ENCODE results near the gene GPSM1. TPM values are rescaled to one million over a fixed set of nuclear protein-coding genes. Genes with fewer than 3 reads are reported as not detected.

GPSM1 gene
- total and polyA plus RNA-seq, 2 experiments from 2014 or later = 58.5 to 116 TPM

DNA sequence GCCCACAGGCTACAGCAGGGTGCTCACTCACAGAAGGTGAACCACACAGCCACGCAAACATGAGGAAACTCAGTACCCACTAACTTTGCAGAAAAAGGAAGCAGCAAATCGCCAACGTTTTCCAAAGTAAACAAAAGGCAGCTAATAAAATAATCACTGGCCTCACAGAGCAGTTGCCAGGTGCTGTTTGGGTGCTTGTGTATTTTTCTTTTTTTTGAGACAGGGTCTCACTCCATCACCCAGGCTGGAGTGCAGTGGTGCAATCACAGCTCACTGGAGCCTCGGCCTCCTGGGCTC, 68.8 kb downstream of the GPSM1 start:
- DNase-seq (ENCODE audit: low read depth in 1 of 2, low spot score in 1 of 2) = no peak
- no peak overlapping the region for H3K27ac ChIP-seq
- peaks cover 21% of the 10 kb centered on the region for H3K36me3 ChIP-seq
- no peak overlapping the region for H3K4me3 ChIP-seq
- H3K9me3 ChIP-seq (ENCODE audit: low read depth) = no peaks in the 10 kb centered on the region
- TF ChIP-seq CTCF (IDR thresholded peaks at IDR 0.05; ENCODE audit: low read depth, low read length) = no peak
- H3K27me3 ChIP-seq = no peaks in the 10 kb centered on the region
- no peaks in the 10 kb centered on the region for H3K4me1 ChIP-seq (ENCODE audit: low read depth)

DNA sequence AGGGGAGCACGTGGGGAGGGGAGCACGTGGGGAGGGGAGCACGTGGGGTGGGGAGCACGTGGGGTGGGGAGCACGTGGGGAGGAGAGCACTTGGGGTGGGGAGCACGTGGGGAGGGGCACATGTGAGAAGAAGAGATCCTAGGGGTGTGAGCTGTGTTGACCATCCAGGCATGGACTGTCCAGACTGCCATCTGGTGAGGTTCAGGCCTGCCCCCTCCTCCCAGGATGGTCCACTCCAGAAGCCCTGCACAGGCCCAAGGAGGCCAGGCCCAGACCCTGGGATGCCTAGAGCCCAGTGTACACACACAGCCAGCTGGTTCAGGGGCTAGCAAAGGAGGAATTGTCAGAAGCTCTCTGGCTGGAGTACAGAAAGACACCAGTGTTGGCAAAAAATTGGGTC, 70.3 kb downstream of the GPSM1 start:
- no peaks in the 10 kb centered on the region for H3K27me3 ChIP-seq
- H3K36me3 ChIP-seq = peaks cover 16% of the 10 kb centered on the region
- H3K9me3 ChIP-seq (ENCODE audit: low read depth) = no peaks in the 10 kb centered on the region
- H3K4me1 ChIP-seq (ENCODE audit: low read depth) = no peaks in the 10 kb centered on the region
- no peak for TF ChIP-seq CTCF (IDR thresholded peaks at IDR 0.05; ENCODE audit: low read depth, low read length)
- H3K27ac ChIP-seq = no peak overlapping the region
- no peak overlapping the region for H3K4me3 ChIP-seq
- no peak for DNase-seq (ENCODE audit: low read depth in 1 of 2, low spot score in 1 of 2)

GRCh38 chr9:136398286-136398685, 70.9 kb downstream of the GPSM1 start:
- Histone ChIP-seq H3K4me1 (ENCODE audit: low read depth) (no peaks in the 10 kb centered on the region), H3K9me3 (ENCODE audit: low read depth) (no peaks in the 10 kb centered on the region), H3K4me3 (no peak overlapping the region), H3K27ac (no peak overlapping the region), H3K36me3 (peaks cover 16% of the 10 kb centered on the region), H3K27me3 (no peaks in the 10 kb centered on the region)
- DNase-seq (ENCODE audit: low read depth in 1 of 2, low spot score in 1 of 2) = no peak
- TF ChIP-seq CTCF (IDR thresholded peaks at IDR 0.05; ENCODE audit: low read depth, low read length) = no peak

DNA sequence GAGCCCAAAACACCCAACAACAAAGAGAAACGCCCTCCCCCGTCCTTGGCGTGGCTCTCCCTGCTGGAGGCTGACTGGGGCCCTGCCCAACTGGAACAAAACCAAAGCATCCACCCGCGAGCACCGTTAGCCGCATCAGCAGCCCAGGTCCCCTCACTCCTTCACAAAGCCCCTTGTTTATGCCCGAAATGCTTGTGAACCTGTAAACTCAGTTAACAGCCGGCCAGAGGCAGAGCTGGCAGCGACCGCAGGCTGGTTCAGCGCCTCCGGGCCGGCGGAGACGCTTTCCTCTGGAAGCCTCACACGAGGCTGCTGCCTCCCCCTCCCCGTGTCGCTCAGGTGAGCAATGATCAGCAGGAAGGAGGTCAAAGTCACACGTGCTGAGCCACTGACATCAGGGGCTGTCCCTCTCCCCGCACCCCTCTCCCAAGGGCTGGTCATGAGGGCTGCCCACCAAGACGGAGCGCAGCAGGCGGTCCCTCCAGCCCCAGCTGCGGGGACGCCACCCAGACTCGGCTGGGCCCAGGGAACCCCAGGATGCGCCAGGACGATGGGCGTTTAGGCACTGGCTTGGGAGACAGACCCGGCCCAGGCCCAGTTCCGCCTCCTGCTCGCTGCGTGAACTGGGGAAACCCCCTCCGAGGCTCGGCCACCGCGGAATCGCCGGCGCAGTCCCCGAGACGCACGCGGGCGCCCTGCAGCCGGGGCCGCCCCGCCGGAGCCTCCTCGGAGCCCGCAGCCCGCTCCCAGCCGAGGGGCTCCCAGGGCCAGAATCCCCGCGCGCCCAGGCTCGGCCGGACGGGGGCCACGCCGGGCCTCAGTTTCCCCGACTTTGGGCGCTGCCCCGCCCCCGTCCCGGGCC, 72.1 kb downstream of the GPSM1 start:
- peak overlapping the region; percentile 95 for H3K4me3 ChIP-seq
- H3K27me3 ChIP-seq = no peaks in the 10 kb centered on the region
- peaks cover 8% of the 10 kb centered on the region for H3K36me3 ChIP-seq
- no peaks in the 10 kb centered on the region for H3K9me3 ChIP-seq (ENCODE audit: low read depth)
- TF ChIP-seq CTCF (IDR thresholded peaks at IDR 0.05; ENCODE audit: low read depth, low read length) = no peak
- H3K4me1 ChIP-seq (ENCODE audit: low read depth) = no peaks in the 10 kb centered on the region
- H3K27ac ChIP-seq = no peak overlapping the region
- DNase-seq (ENCODE audit: low read depth in 1 of 2, low spot score in 1 of 2) = peak; percentile 14 to 33

- peak; percentile 89 to 94 for DNase-seq (ENCODE audit: low read depth in 1 of 2, low spot score in 1 of 2)
- H3K4me3 ChIP-seq = peak within 1 kb of the TSS; percentile 95
Measured at GRCh38 chr9:136400038-136400834, 72.9 kb downstream of the GPSM1 start, which contains the start of gene SNAPC4. TSS of gene SNAPC4 (minus strand) at chr9:136400170. CDS start at chr9:136398428, 1,742 bp downstream.

More at GRCh38 chr9:136400038-136400834, 72.9 kb downstream of the GPSM1 start, which contains the start of gene SNAPC4:
- no peaks in the 10 kb centered on the region for H3K27me3 ChIP-seq
- H3K9me3 ChIP-seq (ENCODE audit: low read depth) = no peaks in the 10 kb centered on the region
- H3K27ac ChIP-seq = no peak within 1 kb of the TSS
- TF ChIP-seq CTCF (IDR thresholded peaks at IDR 0.05; ENCODE audit: low read depth, low read length) = peak; percentile 80
- H3K36me3 ChIP-seq = peaks cover 12% of the 10 kb centered on the region
- H3K4me1 ChIP-seq (ENCODE audit: low read depth) = no peaks in the 10 kb centered on the region
